GM19023 (cell line): ENCODE data around the gene ANO10.

Source experiments
- ATAC-seq: cut with Tn5 transposase; IDR thresholded peaks from one replicate; pipeline ENCODE4 v1.9.1; 2021; ENCODE audit warnings: mild to moderate bottlenecking, moderate library complexity; ENCODE audit not compliant: unreplicated experiment

Gene ANO10

GRCh38 chr3:43423639-43424038, 198.2 kb downstream of the ANO10 start:
- no peak for ATAC-seq

- ATAC-seq = no peak
Observed at GRCh38 chr3:43423142-43423541, 198.7 kb downstream of the ANO10 start.

DNA sequence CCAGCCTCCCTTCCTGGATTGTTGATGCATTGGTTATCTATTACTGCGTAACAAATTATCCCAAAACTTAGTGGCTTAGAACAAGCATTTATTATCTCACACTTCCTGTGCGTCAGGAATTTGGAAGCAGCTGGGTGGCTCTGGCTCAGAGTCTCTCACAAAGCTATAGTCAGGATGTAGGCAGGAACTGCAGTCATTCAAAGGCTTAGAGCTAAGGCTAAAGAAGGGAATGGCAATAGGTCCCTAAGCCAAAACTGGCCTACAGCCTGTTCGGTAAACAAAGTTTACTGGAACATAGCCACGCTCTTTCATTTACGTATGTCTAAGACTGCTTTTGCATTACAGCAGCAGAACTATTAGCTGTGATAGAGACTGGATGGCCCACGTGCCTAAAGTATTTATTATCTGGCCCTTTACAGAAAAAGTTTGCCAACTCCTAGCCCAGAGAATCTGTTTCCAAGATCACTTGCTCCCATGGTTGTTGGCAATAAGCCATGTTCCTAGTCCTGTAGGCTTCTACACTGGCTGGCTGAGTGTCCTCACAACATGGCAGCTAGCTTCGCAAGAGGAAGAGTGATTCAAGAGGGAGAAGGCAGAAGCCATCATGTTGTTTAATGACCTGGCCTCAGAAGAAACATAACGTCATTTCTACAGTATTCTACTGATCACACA, 203.1 kb downstream of the ANO10 start:
- no peak for ATAC-seq

- ATAC-seq = no peak
Observed at GRCh38 chr3:43417133-43417532, 204.7 kb downstream of the ANO10 start.

- ATAC-seq = no peak
Observed at GRCh38 chr3:43415088-43415487, 206.7 kb downstream of the ANO10 start.

DNA sequence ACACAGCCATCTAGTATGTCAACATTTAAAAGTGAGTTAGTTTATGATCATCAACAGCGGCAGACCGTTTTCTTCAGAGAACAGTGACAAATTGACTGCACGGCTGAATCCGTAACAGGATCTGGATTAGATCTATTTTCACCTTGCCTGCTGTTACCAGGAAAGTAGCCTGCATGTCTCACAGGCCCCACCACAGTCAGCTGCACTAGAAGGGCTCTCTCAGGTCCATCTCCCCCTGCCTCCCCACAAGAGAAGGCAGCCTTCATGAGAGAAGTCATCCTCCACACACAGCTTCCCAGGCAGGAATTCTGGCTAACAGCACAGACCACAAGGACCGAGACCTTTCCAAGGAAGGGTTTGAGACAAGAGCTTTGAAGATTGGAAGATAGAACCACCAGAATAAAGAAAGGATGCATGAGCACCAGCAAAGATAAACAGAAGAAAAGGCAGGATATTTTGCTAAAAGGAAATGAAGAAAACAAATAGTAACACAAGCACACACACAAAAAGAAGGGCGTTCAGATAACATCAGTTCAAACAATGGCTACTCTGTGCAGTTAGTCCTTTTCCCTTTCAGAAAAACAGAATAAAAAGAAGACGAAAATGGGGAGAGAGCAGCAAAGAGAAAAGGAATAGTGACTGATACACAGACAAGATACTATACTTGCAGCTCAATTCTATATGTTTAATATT, 208.0 kb downstream of the ANO10 start:
- no peak for ATAC-seq

GRCh38 chr3:43411429-43411828, 210.4 kb downstream of the ANO10 start:
- no peak for ATAC-seq

DNA sequence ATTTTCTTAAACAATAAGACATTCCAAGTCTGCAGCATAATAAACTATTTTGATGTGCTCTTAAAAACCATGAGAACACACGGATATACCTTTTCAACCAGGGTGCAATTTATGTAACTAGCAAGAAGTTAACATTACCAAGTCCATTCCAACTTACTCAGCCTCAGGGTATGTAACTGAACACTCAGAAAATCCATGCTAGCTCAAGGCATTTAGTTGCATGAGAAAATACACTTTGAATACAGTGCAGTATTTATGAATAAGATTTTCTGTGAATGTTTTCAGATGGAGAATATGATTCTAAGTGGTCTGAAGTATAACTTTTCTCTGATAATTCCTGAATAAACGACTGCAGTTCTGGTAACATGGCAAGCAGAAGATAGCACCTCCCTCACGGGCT, 211.2 kb downstream of the ANO10 start:
- no peak for ATAC-seq

DNA sequence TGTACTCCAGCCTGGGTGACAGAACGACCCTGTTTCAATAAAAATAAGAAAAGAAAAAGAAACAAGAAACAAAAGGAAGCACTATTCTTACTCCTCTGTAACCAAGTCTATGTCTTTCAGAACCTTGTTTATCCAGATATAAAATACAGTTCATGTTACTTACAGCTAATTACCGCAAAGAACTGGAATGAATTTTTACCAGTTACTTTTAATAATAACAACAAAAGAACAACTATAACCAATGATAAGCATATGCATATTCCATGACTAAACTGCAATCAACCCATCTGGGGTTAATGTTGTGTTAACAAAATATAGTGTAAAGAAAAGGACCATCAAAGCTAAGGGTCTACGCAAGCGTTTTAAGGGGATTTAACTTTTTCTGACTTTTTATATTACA, 212.3 kb downstream of the ANO10 start:
- ATAC-seq = no peak

DNA sequence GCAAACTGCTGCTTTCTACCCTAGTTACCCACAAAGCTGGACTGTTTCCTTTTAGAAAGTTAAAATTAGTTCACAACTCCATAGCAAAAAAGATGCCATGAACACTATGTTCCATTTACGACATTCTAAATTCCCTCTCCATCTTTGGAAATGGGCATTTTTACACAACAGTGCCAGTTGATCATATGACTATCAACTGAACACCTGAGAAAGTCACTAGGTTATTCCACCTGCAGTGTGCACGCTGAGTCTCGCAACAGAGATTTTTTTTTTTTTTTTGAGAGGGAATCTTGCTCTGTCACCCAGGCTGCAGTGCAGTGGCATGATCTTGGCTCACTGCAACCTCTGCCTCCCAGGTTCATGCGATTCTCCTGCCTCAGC, 215.2 kb downstream of the ANO10 start:
- ATAC-seq = no peak

- no peak for ATAC-seq
Observed at GRCh38 chr3:43405888-43406642, 215.7 kb downstream of the ANO10 start.

- ATAC-seq = no peak
Observed at GRCh38 chr3:43400781-43401730, 220.8 kb downstream of the ANO10 start.

DNA sequence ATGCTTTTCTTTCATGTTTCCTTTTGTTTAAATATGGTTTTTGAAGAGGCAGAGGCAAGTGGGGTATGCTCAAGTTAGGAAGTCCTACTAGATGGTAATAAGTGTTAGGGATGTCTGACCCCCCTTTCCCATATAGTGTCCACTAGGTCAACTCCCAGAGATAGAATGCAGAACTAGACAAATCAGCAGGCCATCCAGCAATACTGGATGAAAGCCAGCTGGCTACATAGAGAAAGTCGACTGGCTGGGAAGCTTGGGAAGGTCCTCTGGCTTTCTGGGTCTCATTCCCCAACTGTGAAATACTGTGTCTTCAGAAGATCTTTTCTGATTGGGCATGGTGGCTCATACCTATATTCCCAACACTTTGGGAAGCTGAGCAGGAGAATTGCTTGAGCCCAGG, 221.6 kb downstream of the ANO10 start:
- no peak for ATAC-seq

DNA sequence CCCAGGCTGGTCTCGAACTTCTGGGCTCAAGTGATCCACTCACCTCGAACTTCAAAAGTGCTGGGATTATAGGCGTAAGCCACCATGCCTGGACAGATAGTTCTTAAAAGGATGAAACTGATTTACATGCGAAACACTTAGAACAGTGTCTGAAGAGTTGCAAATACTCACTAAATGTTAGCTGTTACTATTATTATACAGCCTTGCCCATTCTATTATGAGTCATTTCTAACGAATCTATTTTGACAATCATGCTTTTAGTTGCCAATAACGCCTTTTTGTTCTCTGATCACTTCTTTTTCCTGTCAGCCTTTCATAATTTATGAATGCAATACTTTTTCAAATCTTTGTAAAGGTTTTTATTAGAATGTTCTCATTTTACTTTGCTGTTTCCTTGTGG, 222.8 kb downstream of the ANO10 start:
- no peak for ATAC-seq

GRCh38 chr3:43394041-43394554, 227.7 kb downstream of the ANO10 start:
- ATAC-seq = no peak

DNA sequence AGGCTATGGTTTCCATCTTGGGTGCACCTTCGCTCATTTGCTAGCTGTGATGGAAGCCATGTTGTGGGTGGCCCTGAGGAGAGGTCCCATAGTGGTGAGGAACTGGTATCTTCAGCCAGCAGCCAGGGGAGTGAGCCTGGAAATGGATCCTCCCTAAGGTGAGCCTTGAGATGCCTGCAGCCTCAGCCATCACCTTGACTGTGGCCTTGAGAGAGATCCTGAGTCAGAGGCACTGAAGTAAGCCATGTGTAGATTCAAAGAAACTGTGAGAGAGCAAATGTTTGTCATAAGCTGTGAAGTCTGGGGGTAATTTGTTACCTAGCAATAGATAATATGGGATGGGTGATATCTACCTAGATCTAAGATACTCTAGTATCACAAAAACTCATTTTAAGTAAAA, 230.2 kb downstream of the ANO10 start:
- ATAC-seq = no peak

DNA sequence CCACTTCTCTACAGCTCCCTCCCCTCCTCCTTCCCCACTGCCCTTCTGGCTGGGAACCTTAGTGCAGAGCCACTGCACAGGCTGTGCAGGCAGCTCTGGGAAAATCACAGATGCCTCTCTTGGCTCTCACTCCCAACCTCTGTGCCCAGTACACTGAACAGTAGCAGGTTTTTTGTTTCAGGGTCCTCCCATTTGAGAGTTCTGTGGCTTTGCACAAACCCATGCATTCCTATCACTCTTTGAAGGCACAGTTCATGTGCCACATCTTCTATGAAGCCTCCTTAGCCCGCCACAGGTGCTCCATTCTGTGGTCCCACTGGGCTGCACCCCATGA, 231.6 kb downstream of the ANO10 start:
- ATAC-seq = no peak

- ATAC-seq = no peak
Observed at GRCh38 chr3:43389388-43390254, 232.2 kb downstream of the ANO10 start.

- ATAC-seq = no peak
Observed at GRCh38 chr3:43388915-43389314, 232.9 kb downstream of the ANO10 start.

- ATAC-seq = no peak
Observed at GRCh38 chr3:43388175-43388574, 233.6 kb downstream of the ANO10 start.
